GM23338 (cell line): ENCODE data around the gene GNAS. TPM values are rescaled to one million over a fixed set of nuclear protein-coding genes. Genes with fewer than 3 reads are reported as not detected.

ENCODE experiments used
- ATAC-seq: fragments of 200-7000 bp; cut with Tn5 transposase; 3 replicates; pipeline ENCODE4 v1.9.1; 2020
- DNase-seq: peaks from one replicate; pipeline ENCODE4 v3.0.0-alpha.2; 2015; ENCODE audit warnings: low spot score
- H2AFZ ChIP-seq: fragments of 200-600 bp; sonication (generic); 2 replicates; pipeline ENCODE4 v1.8.0; 2016; ENCODE audit warnings: antibody characterized with exemption, mild to moderate bottlenecking, moderate library complexity
- H3F3A ChIP-seq: fragments of 200-600 bp; sonication (generic); replicated peaks from 2 replicates; pipeline ENCODE4 v1.8.0; 2017; ENCODE audit warnings: antibody characterized with exemption, mixed run types, low read depth
- H3K27ac ChIP-seq: fragments of 200-600 bp; sonication (generic); 2 replicates; pipeline ENCODE4 v1.6.1; 2016; ENCODE audit warnings: low read depth
- H3K27me3 ChIP-seq: fragments of 200-600 bp; sonication (generic); 2 replicates; pipeline ENCODE4 v1.8.0; 2016; ENCODE audit warnings: mild to moderate bottlenecking, mixed run types, moderate library complexity; ENCODE audit not compliant: insufficient read depth
- H3K36me3 ChIP-seq: fragments of 200-600 bp; sonication (generic); 2 replicates; pipeline ENCODE4 v1.8.0; 2016; ENCODE audit warnings: mild to moderate bottlenecking; ENCODE audit not compliant: insufficient read depth
- H3K4me1 ChIP-seq: fragments of 200-600 bp; sonication (generic); 2 replicates; pipeline ENCODE4 v1.8.0; 2016; ENCODE audit warnings: mild to moderate bottlenecking, moderate library complexity; ENCODE audit not compliant: insufficient read depth
- H3K4me2 ChIP-seq: fragments of 200-600 bp; sonication (generic); 2 replicates; pipeline ENCODE4 v1.7.1; 2017; ENCODE audit warnings: mixed run types
- H3K4me3 ChIP-seq: fragments of 200-600 bp; sonication (generic); 2 replicates; pipeline ENCODE4 v1.6.1; 2016; ENCODE audit warnings: mixed run types
- H3K79me2 ChIP-seq: fragments of 200-600 bp; sonication (generic); replicated peaks from 2 replicates; pipeline ENCODE4 v1.8.0; 2017; ENCODE audit warnings: mild to moderate bottlenecking; ENCODE audit not compliant: insufficient read depth
- H3K9me2 ChIP-seq: fragments of 200-600 bp; sonication (generic); 2 replicates; pipeline ENCODE4 v1.8.0; 2017; ENCODE audit not compliant: insufficient read depth
- H4K20me1 ChIP-seq: fragments of 200-600 bp; sonication (generic); replicated peaks from 2 replicates; pipeline ENCODE4 v1.8.0; 2017; ENCODE audit warnings: mild to moderate bottlenecking; ENCODE audit not compliant: insufficient read depth
- H3K27ac Mint-ChIP-seq: 2 replicates; pipeline ENCODE4 v1.8.0; 2020; ENCODE audit warnings: inconsistent platforms, mild to moderate bottlenecking, moderate library complexity, mixed read lengths
- H3K27me3 Mint-ChIP-seq: 3 replicates; pipeline ENCODE4 v1.8.0; 2022; ENCODE audit warnings: low read depth, mild to moderate bottlenecking, moderate library complexity, mixed read lengths, inconsistent platforms; ENCODE audit not compliant: insufficient read depth, poor library complexity
- H3K36me3 Mint-ChIP-seq: 3 replicates; pipeline ENCODE4 v1.8.0; 2021; ENCODE audit warnings: low read depth, mild to moderate bottlenecking, inconsistent platforms, moderate library complexity, mixed read lengths
- H3K4me1 Mint-ChIP-seq: 3 replicates; pipeline ENCODE4 v1.8.0; 2020; ENCODE audit warnings: mild to moderate bottlenecking, inconsistent platforms, mixed read lengths
- H3K4me3 Mint-ChIP-seq: 3 replicates; pipeline ENCODE4 v1.8.0; 2021; ENCODE audit warnings: moderate library complexity, mild to moderate bottlenecking, inconsistent platforms, mixed read lengths
- H3K9me3 Mint-ChIP-seq: 3 replicates; pipeline ENCODE4 v1.8.0; 2020; ENCODE audit warnings: moderate library complexity, mild to moderate bottlenecking, inconsistent platforms, mixed read lengths
- CREB1 ChIP-seq: fragments of 250-450 bp; sonication (Bioruptor Pico); IDR thresholded peaks from 2 replicates; pipeline ENCODE4 v1.5.0; 2020; ENCODE audit warnings: low read depth, mild to moderate bottlenecking, moderate library complexity
- EZH2 ChIP-seq: fragments of 200-600 bp; sonication (generic); IDR thresholded peaks from one replicate; pipeline ENCODE4 v1.8.0; 2017; ENCODE audit warnings: antibody characterized with exemption, mild to moderate bottlenecking, low read depth; ENCODE audit not compliant: unreplicated experiment
- EZH2phosphoT487 ChIP-seq: fragments of 200-600 bp; sonication (generic); IDR thresholded peaks from one replicate; pipeline ENCODE4 v1.8.1; 2018; ENCODE audit warnings: antibody characterized with exemption; ENCODE audit not compliant: unreplicated experiment
- JUNB ChIP-seq: IDR thresholded peaks from one replicate; pipeline ENCODE4 v1.6.1; 2016; ENCODE audit warnings: antibody characterized with exemption; ENCODE audit not compliant: unreplicated experiment
- NANOG ChIP-seq: IDR thresholded peaks from 2 replicates; pipeline ENCODE4 v1.6.1; 2016; ENCODE audit warnings: antibody characterized with exemption, borderline replicate concordance
- POLR2AphosphoS5 ChIP-seq: IDR thresholded peaks from 2 replicates; pipeline ENCODE4 v1.6.1; 2016; ENCODE audit warnings: antibody characterized with exemption, low read depth
- STAT1 ChIP-seq: IDR thresholded peaks from one replicate; pipeline ENCODE4 v1.6.1; 2016; ENCODE audit warnings: antibody characterized with exemption; ENCODE audit not compliant: unreplicated experiment
- ZNF114 ChIP-seq: fragments of 250-450 bp; sonication (Bioruptor Pico); IDR thresholded peaks from 2 replicates; pipeline ENCODE4 v1.5.0; 2020; ENCODE audit warnings: mild to moderate bottlenecking, moderate library complexity
- ZNF331 ChIP-seq: fragments of 250-450 bp; sonication (Bioruptor Pico); IDR thresholded peaks from 2 replicates; pipeline ENCODE4 v1.5.0; 2020; ENCODE audit warnings: low read depth, mild to moderate bottlenecking, moderate library complexity
- polyA plus RNA-seq: library from polyadenylated mRNA; unstranded; fragments of >200 nt; fragmentation: Nextera tagmentation; extraction: Ambion mirVana; gene quantifications from 2 replicates; pipeline ENCODE4 v1.2.1, GENCODE V29; 2016
- total RNA-seq: library from RNA; depleted of rRNA; stranded (reverse); fragments of >200 nt; shearing (Covaris generic); gene quantifications from 2 replicates; pipeline ENCODE4 v1.2.3, GENCODE V29; 2014
- TF ChIP-seq, protein P1 (sequence below): fragments of 250-450 bp; sonication (Bioruptor Pico); IDR thresholded peaks from 2 replicates; pipeline ENCODE4 v1.5.0; 2020; ENCODE audit warnings: mild to moderate bottlenecking, moderate library complexity
- TF ChIP-seq, protein P2 (sequence below), 2 experiments: fragments of 200-600 bp in 1 of 2; sonication (generic) in 1 of 2; conservative IDR thresholded peaks; 2 replicates each; pipeline versions ENCODE4 v1.5.1 to v1.6.1; 2016 to 2017; ENCODE audit warnings: antibody characterized with exemption in 2 of 2, low read depth in 2 of 2, mild to moderate bottlenecking in 2 of 2, moderate library complexity in 1 of 2
- TF ChIP-seq, protein P3 (sequence below): IDR thresholded peaks from 2 replicates; pipeline ENCODE4 v1.6.1; 2016; ENCODE audit warnings: antibody characterized with exemption
- TF ChIP-seq, protein P4 (sequence below): IDR thresholded peaks from one replicate; pipeline ENCODE4 v1.6.1; 2018; ENCODE audit warnings: antibody characterized with exemption; ENCODE audit not compliant: unreplicated experiment

GNAS gene
- total and polyA plus RNA-seq, 2 experiments from 2014 or later: 917 to 1,042 TPM

DNA sequence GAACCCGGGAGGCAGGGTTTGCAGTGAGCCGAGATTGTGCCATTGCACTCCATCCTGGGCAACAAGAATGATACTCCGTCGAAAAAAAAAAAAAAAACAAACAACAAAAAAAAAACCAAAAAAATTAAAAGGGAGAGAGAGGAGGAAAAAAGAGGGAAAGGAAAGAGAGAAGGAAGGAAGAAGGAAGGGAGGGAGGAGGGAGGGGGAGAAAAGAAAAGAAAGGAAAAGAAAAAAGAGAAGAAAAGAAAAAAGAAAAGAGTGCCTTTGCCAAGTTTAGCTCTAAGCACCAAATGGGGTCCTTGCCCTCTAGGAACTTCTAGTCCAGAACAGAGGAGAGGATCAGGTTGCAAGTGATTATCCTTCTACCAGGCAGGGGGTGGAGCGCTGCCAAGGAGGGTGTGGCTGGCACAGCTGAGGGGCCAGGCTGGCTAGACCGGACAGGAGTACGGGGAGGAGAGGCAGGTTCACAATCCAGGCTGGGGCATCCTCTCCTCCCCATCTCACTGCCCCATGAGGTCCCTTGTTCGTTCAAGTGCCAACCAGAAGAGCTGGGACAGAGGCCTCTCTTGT lies 19.1 kb downstream of the GNAS start:
- Mint-ChIP-seq H3K27ac (no peak overlapping the region), H3K9me3 (no peaks in the 10 kb centered on the region), H3K4me3 (no peak overlapping the region), H3K4me1 (peaks cover 32% of the 10 kb centered on the region), H3K27me3 (peaks cover 5% of the 10 kb centered on the region), H3K36me3 (peaks cover 35% of the 10 kb centered on the region)
- H3K27ac ChIP-seq: no peak overlapping the region
- H3K4me3 ChIP-seq: no peak overlapping the region
- H3K79me2 ChIP-seq: no peaks in the 10 kb centered on the region; the same call in 1 of the 2 replicates
- no peak overlapping the region for H3K4me2 ChIP-seq
- peaks cover 34% of the 10 kb centered on the region for H3K4me1 ChIP-seq
- no peaks in the 10 kb centered on the region for H3K36me3 ChIP-seq
- H3F3A ChIP-seq: no peaks in the 10 kb centered on the region; the same call in 1 of the 2 replicates
- H3K27me3 ChIP-seq: no peaks in the 10 kb centered on the region
- ATAC-seq (no peak), DNase-seq (no peak)
- H4K20me1 ChIP-seq: no peaks in the 10 kb centered on the region; the same call in 1 of the 2 replicates
- no peaks in the 10 kb centered on the region for H3K9me2 ChIP-seq
- no peak overlapping the region for H2AFZ ChIP-seq
- no peak for TF ChIP-seq CREB1 (CRISPR knock-in tag)
- TF ChIP-seq NANOG: no peak
- TF ChIP-seq EZH2phosphoT487: no peak
- TF ChIP-seq ZNF114 (CRISPR knock-in tag): no peak
- TF ChIP-seq, protein P1, sequence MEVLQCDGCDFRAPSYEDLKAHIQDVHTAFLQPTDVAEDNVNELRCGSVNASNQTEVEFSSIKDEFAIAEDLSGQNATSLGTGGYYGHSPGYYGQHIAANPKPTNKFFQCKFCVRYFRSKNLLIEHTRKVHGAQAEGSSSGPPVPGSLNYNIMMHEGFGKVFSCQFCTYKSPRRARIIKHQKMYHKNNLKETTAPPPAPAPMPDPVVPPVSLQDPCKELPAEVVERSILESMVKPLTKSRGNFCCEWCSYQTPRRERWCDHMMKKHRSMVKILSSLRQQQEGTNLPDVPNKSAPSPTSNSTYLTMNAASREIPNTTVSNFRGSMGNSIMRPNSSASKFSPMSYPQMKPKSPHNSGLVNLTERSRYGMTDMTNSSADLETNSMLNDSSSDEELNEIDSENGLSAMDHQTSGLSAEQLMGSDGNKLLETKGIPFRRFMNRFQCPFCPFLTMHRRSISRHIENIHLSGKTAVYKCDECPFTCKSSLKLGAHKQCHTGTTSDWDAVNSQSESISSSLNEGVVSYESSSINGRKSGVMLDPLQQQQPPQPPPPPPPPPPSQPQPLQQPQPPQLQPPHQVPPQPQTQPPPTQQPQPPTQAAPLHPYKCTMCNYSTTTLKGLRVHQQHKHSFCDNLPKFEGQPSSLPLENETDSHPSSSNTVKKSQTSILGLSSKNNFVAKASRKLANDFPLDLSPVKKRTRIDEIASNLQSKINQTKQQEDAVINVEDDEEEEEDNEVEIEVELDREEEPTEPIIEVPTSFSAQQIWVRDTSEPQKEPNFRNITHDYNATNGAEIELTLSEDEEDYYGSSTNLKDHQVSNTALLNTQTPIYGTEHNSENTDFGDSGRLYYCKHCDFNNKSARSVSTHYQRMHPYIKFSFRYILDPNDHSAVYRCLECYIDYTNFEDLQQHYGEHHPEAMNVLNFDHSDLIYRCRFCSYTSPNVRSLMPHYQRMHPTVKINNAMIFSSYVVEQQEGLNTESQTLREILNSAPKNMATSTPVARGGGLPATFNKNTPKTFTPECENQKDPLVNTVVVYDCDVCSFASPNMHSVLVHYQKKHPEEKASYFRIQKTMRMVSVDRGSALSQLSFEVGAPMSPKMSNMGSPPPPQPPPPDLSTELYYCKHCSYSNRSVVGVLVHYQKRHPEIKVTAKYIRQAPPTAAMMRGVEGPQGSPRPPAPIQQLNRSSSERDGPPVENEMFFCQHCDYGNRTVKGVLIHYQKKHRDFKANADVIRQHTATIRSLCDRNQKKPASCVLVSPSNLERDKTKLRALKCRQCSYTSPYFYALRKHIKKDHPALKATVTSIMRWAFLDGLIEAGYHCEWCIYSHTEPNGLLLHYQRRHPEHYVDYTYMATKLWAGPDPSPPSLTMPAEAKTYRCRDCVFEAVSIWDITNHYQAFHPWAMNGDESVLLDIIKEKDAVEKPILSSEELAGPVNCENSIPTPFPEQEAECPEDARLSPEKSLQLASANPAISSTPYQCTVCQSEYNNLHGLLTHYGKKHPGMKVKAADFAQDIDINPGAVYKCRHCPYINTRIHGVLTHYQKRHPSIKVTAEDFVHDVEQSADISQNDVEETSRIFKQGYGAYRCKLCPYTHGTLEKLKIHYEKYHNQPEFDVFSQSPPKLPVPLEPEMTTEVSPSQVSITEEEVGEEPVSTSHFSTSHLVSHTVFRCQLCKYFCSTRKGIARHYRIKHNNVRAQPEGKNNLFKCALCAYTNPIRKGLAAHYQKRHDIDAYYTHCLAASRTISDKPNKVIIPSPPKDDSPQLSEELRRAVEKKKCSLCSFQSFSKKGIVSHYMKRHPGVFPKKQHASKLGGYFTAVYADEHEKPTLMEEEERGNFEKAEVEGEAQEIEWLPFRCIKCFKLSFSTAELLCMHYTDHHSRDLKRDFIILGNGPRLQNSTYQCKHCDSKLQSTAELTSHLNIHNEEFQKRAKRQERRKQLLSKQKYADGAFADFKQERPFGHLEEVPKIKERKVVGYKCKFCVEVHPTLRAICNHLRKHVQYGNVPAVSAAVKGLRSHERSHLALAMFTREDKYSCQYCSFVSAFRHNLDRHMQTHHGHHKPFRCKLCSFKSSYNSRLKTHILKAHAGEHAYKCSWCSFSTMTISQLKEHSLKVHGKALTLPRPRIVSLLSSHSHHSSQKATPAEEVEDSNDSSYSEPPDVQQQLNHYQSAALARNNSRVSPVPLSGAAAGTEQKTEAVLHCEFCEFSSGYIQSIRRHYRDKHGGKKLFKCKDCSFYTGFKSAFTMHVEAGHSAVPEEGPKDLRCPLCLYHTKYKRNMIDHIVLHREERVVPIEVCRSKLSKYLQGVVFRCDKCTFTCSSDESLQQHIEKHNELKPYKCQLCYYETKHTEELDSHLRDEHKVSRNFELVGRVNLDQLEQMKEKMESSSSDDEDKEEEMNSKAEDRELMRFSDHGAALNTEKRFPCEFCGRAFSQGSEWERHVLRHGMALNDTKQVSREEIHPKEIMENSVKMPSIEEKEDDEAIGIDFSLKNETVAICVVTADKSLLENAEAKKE (CRISPR knock-in tag): no peak
- TF ChIP-seq, protein P2, sequence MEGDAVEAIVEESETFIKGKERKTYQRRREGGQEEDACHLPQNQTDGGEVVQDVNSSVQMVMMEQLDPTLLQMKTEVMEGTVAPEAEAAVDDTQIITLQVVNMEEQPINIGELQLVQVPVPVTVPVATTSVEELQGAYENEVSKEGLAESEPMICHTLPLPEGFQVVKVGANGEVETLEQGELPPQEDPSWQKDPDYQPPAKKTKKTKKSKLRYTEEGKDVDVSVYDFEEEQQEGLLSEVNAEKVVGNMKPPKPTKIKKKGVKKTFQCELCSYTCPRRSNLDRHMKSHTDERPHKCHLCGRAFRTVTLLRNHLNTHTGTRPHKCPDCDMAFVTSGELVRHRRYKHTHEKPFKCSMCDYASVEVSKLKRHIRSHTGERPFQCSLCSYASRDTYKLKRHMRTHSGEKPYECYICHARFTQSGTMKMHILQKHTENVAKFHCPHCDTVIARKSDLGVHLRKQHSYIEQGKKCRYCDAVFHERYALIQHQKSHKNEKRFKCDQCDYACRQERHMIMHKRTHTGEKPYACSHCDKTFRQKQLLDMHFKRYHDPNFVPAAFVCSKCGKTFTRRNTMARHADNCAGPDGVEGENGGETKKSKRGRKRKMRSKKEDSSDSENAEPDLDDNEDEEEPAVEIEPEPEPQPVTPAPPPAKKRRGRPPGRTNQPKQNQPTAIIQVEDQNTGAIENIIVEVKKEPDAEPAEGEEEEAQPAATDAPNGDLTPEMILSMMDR (conservative IDR thresholded peaks at IDR 0.05; ENCODE audit: low read depth in 2 of 2): no peak
- TF ChIP-seq ZNF331: no peak
- TF ChIP-seq, protein P3, sequence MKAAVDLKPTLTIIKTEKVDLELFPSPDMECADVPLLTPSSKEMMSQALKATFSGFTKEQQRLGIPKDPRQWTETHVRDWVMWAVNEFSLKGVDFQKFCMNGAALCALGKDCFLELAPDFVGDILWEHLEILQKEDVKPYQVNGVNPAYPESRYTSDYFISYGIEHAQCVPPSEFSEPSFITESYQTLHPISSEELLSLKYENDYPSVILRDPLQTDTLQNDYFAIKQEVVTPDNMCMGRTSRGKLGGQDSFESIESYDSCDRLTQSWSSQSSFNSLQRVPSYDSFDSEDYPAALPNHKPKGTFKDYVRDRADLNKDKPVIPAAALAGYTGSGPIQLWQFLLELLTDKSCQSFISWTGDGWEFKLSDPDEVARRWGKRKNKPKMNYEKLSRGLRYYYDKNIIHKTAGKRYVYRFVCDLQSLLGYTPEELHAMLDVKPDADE: no peak
- TF ChIP-seq JUNB: no peak
- no peak for TF ChIP-seq STAT1
- TF ChIP-seq POLR2AphosphoS5: no peak
- TF ChIP-seq EZH2: no peak
- TF ChIP-seq, protein P4, sequence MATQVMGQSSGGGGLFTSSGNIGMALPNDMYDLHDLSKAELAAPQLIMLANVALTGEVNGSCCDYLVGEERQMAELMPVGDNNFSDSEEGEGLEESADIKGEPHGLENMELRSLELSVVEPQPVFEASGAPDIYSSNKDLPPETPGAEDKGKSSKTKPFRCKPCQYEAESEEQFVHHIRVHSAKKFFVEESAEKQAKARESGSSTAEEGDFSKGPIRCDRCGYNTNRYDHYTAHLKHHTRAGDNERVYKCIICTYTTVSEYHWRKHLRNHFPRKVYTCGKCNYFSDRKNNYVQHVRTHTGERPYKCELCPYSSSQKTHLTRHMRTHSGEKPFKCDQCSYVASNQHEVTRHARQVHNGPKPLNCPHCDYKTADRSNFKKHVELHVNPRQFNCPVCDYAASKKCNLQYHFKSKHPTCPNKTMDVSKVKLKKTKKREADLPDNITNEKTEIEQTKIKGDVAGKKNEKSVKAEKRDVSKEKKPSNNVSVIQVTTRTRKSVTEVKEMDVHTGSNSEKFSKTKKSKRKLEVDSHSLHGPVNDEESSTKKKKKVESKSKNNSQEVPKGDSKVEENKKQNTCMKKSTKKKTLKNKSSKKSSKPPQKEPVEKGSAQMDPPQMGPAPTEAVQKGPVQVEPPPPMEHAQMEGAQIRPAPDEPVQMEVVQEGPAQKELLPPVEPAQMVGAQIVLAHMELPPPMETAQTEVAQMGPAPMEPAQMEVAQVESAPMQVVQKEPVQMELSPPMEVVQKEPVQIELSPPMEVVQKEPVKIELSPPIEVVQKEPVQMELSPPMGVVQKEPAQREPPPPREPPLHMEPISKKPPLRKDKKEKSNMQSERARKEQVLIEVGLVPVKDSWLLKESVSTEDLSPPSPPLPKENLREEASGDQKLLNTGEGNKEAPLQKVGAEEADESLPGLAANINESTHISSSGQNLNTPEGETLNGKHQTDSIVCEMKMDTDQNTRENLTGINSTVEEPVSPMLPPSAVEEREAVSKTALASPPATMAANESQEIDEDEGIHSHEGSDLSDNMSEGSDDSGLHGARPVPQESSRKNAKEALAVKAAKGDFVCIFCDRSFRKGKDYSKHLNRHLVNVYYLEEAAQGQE: no peak
